SK-N-SH treated with all-trans-retinoic acid at 6 μM for 48 hours (cell line): ENCODE data around the gene ELK1.

ENCODE experiments used
- ATAC-seq: fragments of 200-7000 bp; cut with Tn5 transposase; 3 replicates; pipeline ENCODE4 v1.9.1; 2020; ENCODE audit warnings: mild to moderate bottlenecking, moderate library complexity
- ARNTL ChIP-seq: fragments of 450-650 bp; formaldehyde crosslinking; IDR thresholded peaks from 2 replicates; pipeline ENCODE4 v1.5.0; 2020; ENCODE audit warnings: low read depth, mild to moderate bottlenecking, moderate library complexity, borderline replicate concordance
- BACH2 ChIP-seq: fragments of 250-450 bp; sonication (Bioruptor Pico); IDR thresholded peaks from 2 replicates; pipeline ENCODE4 v1.9.0; 2021; ENCODE audit warnings: mild to moderate bottlenecking, borderline replicate concordance
- CREB5 ChIP-seq: fragments of 250-450 bp; sonication (Bioruptor Pico); IDR thresholded peaks from 2 replicates; pipeline ENCODE4 v1.5.1; 2020; ENCODE audit warnings: low read depth, mild to moderate bottlenecking, moderate library complexity
- CSDC2 ChIP-seq: fragments of 250-450 bp; sonication (Bioruptor Pico); IDR thresholded peaks from 2 replicates; pipeline ENCODE4 v1.5.0; 2020; ENCODE audit warnings: mild to moderate bottlenecking, moderate library complexity
- CSRNP3 ChIP-seq: fragments of 250-450 bp; sonication (Bioruptor Pico); IDR thresholded peaks from 2 replicates; pipeline ENCODE4 v1.5.1; 2021; ENCODE audit warnings: mild to moderate bottlenecking, moderate library complexity
- ESRRG ChIP-seq: fragments of 250-450 bp; sonication (Bioruptor Pico); IDR thresholded peaks from 2 replicates; pipeline ENCODE4 v1.6.1; 2021; ENCODE audit warnings: mild to moderate bottlenecking
- ISL1 ChIP-seq: fragments of 250-450 bp; sonication (Bioruptor Pico); IDR thresholded peaks from 2 replicates; pipeline ENCODE4 v2.1.2; 2022; ENCODE audit warnings: mild to moderate bottlenecking, moderate library complexity
- OSR1 ChIP-seq: fragments of 250-450 bp; sonication (Bioruptor Pico); IDR thresholded peaks from 2 replicates; pipeline ENCODE4 v1.8.0; 2022; ENCODE audit warnings: moderate library complexity, mild to moderate bottlenecking, inconsistent platforms
- PATZ1 ChIP-seq: fragments of 250-450 bp; sonication (Bioruptor Pico); IDR thresholded peaks from 2 replicates; pipeline ENCODE4 v1.8.0; 2020; ENCODE audit warnings: mild to moderate bottlenecking, moderate library complexity, borderline replicate concordance
- POU6F1 ChIP-seq: fragments of 250-450 bp; sonication (Bioruptor Pico); IDR thresholded peaks from 2 replicates; pipeline ENCODE4 v1.8.0; 2021; ENCODE audit warnings: low read depth, mild to moderate bottlenecking, moderate library complexity, borderline replicate concordance
- PPARA ChIP-seq: fragments of 250-450 bp; sonication (Bioruptor Pico); IDR thresholded peaks from 2 replicates; pipeline ENCODE4 v1.5.0; 2020; ENCODE audit warnings: mild to moderate bottlenecking, borderline replicate concordance
- SNAI2 ChIP-seq: fragments of 250-450 bp; sonication (Bioruptor Pico); IDR thresholded peaks from 2 replicates; pipeline ENCODE4 v1.5.0; 2020; ENCODE audit warnings: mild to moderate bottlenecking, moderate library complexity
- TCF4 ChIP-seq: fragments of 250-450 bp; sonication (Bioruptor Pico); IDR thresholded peaks from 2 replicates; pipeline ENCODE4 v1.8.0; 2021; ENCODE audit warnings: mild to moderate bottlenecking, moderate library complexity, borderline replicate concordance
- TOX ChIP-seq: fragments of 250-450 bp; sonication (Bioruptor Pico); IDR thresholded peaks from 2 replicates; pipeline ENCODE4 v1.8.0; 2021; ENCODE audit warnings: mild to moderate bottlenecking, moderate library complexity, borderline replicate concordance
- TSHZ2 ChIP-seq: fragments of 250-450 bp; sonication (Bioruptor Pico); IDR thresholded peaks from 2 replicates; pipeline ENCODE4 v1.5.0; 2020; ENCODE audit warnings: mild to moderate bottlenecking, moderate library complexity
- ZC3H10 ChIP-seq: fragments of 250-450 bp; sonication (Bioruptor Pico); IDR thresholded peaks from 2 replicates; pipeline ENCODE4 v1.5.1; 2021; ENCODE audit warnings: mild to moderate bottlenecking, moderate library complexity
- ZFP3 ChIP-seq: fragments of 250-450 bp; sonication (Bioruptor Pico); IDR thresholded peaks from 2 replicates; pipeline ENCODE4 v1.5.0; 2020; ENCODE audit warnings: mild to moderate bottlenecking, moderate library complexity
- ZFP30 ChIP-seq: fragments of 450-650 bp; formaldehyde crosslinking; IDR thresholded peaks from 2 replicates; pipeline ENCODE4 v1.5.0; 2022; ENCODE audit warnings: mild to moderate bottlenecking, moderate library complexity
- ZNF70 ChIP-seq: fragments of 450-650 bp; formaldehyde crosslinking; IDR thresholded peaks from 2 replicates; pipeline ENCODE4 v1.5.0; 2020; ENCODE audit warnings: mild to moderate bottlenecking, moderate library complexity
- ZNF8 ChIP-seq: fragments of 450-650 bp; formaldehyde crosslinking; IDR thresholded peaks from 2 replicates; pipeline ENCODE4 v1.5.0; 2020; ENCODE audit warnings: mild to moderate bottlenecking, moderate library complexity

The ELK1 gene

GRCh38 chrX:47651043-47651905 lies 911 bp upstream of the ELK1 start:
- peak; percentile 8 for ATAC-seq
- TF ChIP-seq ESRRG (CRISPR knock-in tag) (no peak), TCF4 (no peak), CSRNP3 (no peak), SNAI2 (CRISPR knock-in tag) (no peak), ZFP30 (no peak), POU6F1 (CRISPR knock-in tag) (no peak), PPARA (no peak)

- no peak for ATAC-seq
- TF ChIP-seq ZC3H10, result no peak
- no peak for TF ChIP-seq PATZ1 (CRISPR knock-in tag)
- no peak for TF ChIP-seq ISL1 (CRISPR knock-in tag)
- no peak for TF ChIP-seq CREB5 (CRISPR knock-in tag)
- TF ChIP-seq ZNF8 (CRISPR knock-in tag), result no peak
- TF ChIP-seq OSR1, result no peak
- no peak for TF ChIP-seq BACH2 (CRISPR knock-in tag)
- no peak for TF ChIP-seq TOX (CRISPR knock-in tag)
- no peak for TF ChIP-seq PPARA
- TF ChIP-seq CSDC2, result no peak
- no peak for TF ChIP-seq ARNTL (CRISPR knock-in tag)
- no peak for TF ChIP-seq ZNF70 (CRISPR knock-in tag)
- no peak for TF ChIP-seq CSRNP3
- TF ChIP-seq ZFP3 (CRISPR knock-in tag), result no peak
- TF ChIP-seq ZFP30, result no peak
These were observed 591 bp downstream of the ELK1 start for GRCh38 chrX:47649781-47650163.

- no peak for ATAC-seq
- TF ChIP-seq TCF4, result no peak
- no peak for TF ChIP-seq TOX (CRISPR knock-in tag)
- TF ChIP-seq SNAI2 (CRISPR knock-in tag), result no peak
- TF ChIP-seq BACH2 (CRISPR knock-in tag), result no peak
- no peak for TF ChIP-seq ZC3H10
- no peak for TF ChIP-seq PATZ1 (CRISPR knock-in tag)
- TF ChIP-seq ISL1 (CRISPR knock-in tag), result no peak
- no peak for TF ChIP-seq ZNF8 (CRISPR knock-in tag)
- no peak for TF ChIP-seq TSHZ2 (CRISPR knock-in tag)
- TF ChIP-seq ARNTL (CRISPR knock-in tag), result no peak
- no peak for TF ChIP-seq ZFP3 (CRISPR knock-in tag)
- no peak for TF ChIP-seq OSR1
- TF ChIP-seq POU6F1 (CRISPR knock-in tag), result no peak
These were observed 1.1 kb downstream of the ELK1 start for GRCh38 chrX:47649271-47649670.
